HG03378 (cell line): ENCODE data around the gene SLC6A5.

Source experiments
- ATAC-seq: cut with Tn5 transposase; IDR thresholded peaks from one replicate; pipeline ENCODE4 v1.9.1; 2021; ENCODE audit warnings: mild to moderate bottlenecking, moderate library complexity; ENCODE audit not compliant: unreplicated experiment

SLC6A5 gene

GRCh38 chr11:20668131-20668809, 68.9 kb downstream of the SLC6A5 start:
- no peak for ATAC-seq

GRCh38 chr11:20668844-20669819, 69.7 kb downstream of the SLC6A5 start, which contains the start of gene NELL1:
TSS of gene NELL1 (plus strand) at chr11:20669586.
- no peak for ATAC-seq

GRCh38 chr11:20669820-20670684, 70.6 kb downstream of the SLC6A5 start:
- no peak for ATAC-seq

GRCh38 chr11:20670932-20671403, 71.6 kb downstream of the SLC6A5 start:
- no peak for ATAC-seq

- ATAC-seq: peak; percentile 64
These were observed 72.6 kb downstream of the SLC6A5 start for GRCh38 chr11:20671856-20672546.

- ATAC-seq: no peak
These were observed 73.2 kb downstream of the SLC6A5 start for GRCh38 chr11:20672575-20672974.

GRCh38 chr11:20676658-20677057, 77.2 kb downstream of the SLC6A5 start:
- ATAC-seq: no peak

GRCh38 chr11:20688761-20689160, 89.4 kb downstream of the SLC6A5 start:
- ATAC-seq: no peak

GRCh38 chr11:20707876-20708275, 108.5 kb downstream of the SLC6A5 start:
- no peak for ATAC-seq
